ENCODE data around the gene CPEB3.

The CPEB3 gene

GRCh38 chr10:92304061-92304460 is 13.2 kb upstream of the CPEB3 start:
- no peaks in the 10 kb centered on the region for H3K27me3 ChIP-seq (ENCODE audit: control insufficient read depth in 2 of 2, insufficient read depth in 2 of 2, low read length in 2 of 2)
- H3K9ac ChIP-seq (ENCODE audit: low read depth in 1 of 2, low read length in 2 of 2) = no peak overlapping the region
- H3K9me3 ChIP-seq (ENCODE audit: control insufficient read depth in 2 of 2, low read length in 2 of 2) = no peaks in the 10 kb centered on the region
- H3K4me1 ChIP-seq (ENCODE audit: control insufficient read depth in 2 of 2, insufficient read depth in 2 of 2, low read length in 2 of 2) = no peaks in the 10 kb centered on the region
- H3K4me3 ChIP-seq (ENCODE audit: low read length in 2 of 2) = no peak overlapping the region
- H3K27ac ChIP-seq (ENCODE audit: low read depth in 2 of 2, low read length in 2 of 2) = no peak overlapping the region
- H3K36me3 ChIP-seq (ENCODE audit: control insufficient read depth in 2 of 2, insufficient read depth in 2 of 2, low read length in 2 of 2) = no peaks in the 10 kb centered on the region

GRCh38 chr10:92303096-92303495 is 12.2 kb upstream of the CPEB3 start:
- Histone ChIP-seq H3K9me3 (ENCODE audit: control insufficient read depth in 2 of 2, low read length in 2 of 2) (no peaks in the 10 kb centered on the region), H3K36me3 (ENCODE audit: control insufficient read depth in 2 of 2, insufficient read depth in 2 of 2, low read length in 2 of 2) (no peaks in the 10 kb centered on the region), H3K4me1 (ENCODE audit: control insufficient read depth in 2 of 2, insufficient read depth in 2 of 2, low read length in 2 of 2) (no peaks in the 10 kb centered on the region), H3K4me3 (ENCODE audit: low read length in 2 of 2) (no peak overlapping the region), H3K9ac (ENCODE audit: low read depth in 1 of 2, low read length in 2 of 2) (no peak overlapping the region), H3K27ac (ENCODE audit: low read depth in 2 of 2, low read length in 2 of 2) (no peak overlapping the region), H3K27me3 (ENCODE audit: control insufficient read depth in 2 of 2, insufficient read depth in 2 of 2, low read length in 2 of 2) (no peaks in the 10 kb centered on the region)

GRCh38 chr10:92298487-92298886 is 7.6 kb upstream of the CPEB3 start:
- Histone ChIP-seq H3K9me3 (ENCODE audit: control insufficient read depth in 2 of 2, low read length in 2 of 2) (no peaks in the 10 kb centered on the region), H3K27me3 (ENCODE audit: control insufficient read depth in 2 of 2, insufficient read depth in 2 of 2, low read length in 2 of 2) (no peaks in the 10 kb centered on the region), H3K27ac (ENCODE audit: low read depth in 2 of 2, low read length in 2 of 2) (no peak overlapping the region), H3K36me3 (ENCODE audit: control insufficient read depth in 2 of 2, insufficient read depth in 2 of 2, low read length in 2 of 2) (peaks cover 0 to 5% of the 10 kb centered on the region in 2 donors), H3K4me3 (ENCODE audit: low read length in 2 of 2) (no peak overlapping the region), H3K4me1 (ENCODE audit: control insufficient read depth in 2 of 2, insufficient read depth in 2 of 2, low read length in 2 of 2) (no peaks in the 10 kb centered on the region), H3K9ac (ENCODE audit: low read depth in 1 of 2, low read length in 2 of 2) (no peak overlapping the region)

DNA sequence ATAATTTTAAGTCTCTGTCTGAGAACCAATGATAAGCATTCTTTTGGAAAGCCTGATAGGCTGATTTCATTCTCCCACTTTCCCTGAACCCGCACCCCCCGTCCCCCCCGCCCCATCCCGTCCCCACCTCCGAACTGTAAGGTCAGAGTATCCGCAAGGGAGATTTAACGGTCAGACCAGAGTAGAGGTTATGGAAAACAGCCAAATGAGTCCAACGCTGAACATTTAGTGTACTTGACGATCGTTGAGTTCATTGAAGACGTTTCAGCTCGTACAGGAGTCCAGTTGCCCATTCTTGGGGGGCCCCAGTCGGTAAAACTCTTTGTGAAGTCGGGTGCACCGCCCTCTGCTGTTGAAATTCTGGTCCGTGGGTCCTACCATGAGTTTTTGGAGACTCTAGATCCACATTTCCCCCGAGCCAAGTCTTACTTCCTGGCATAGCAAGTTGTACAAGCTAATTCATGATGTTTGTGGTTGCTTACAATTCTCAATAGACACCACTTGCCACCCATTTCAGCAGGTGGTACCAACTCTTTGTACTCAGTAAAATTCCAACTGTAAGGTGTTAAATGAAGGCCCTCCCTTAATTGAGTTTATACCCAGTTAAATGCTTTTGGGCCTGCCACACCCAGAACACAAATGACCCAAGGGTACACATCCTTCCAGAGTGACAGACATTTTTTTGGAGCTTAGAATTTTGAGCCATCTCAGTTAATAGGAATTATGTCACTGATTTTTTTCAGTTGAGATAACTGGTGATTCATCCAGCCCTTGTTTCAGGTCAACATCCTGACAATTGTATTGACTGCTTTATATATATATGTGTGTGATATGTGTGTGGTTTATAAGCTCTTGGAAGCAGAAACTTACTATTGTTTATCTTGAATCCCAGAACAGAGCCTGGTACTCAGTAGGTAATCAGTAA is 1.3 kb upstream of the CPEB3 start:
- H3K9ac ChIP-seq (ENCODE audit: low read depth in 1 of 2, low read length in 2 of 2) = peak overlapping the region; percentile 5 to 90
- H3K27ac ChIP-seq (ENCODE audit: low read depth in 2 of 2, low read length in 2 of 2) = peak overlapping the region; percentile 86 to 89
- H3K9me3 ChIP-seq (ENCODE audit: control insufficient read depth in 2 of 2, low read length in 2 of 2) = no peaks in the 10 kb centered on the region
- H3K4me1 ChIP-seq (ENCODE audit: control insufficient read depth in 2 of 2, insufficient read depth in 2 of 2, low read length in 2 of 2) = peaks cover 7 to 10% of the 10 kb centered on the region in 2 donors
- H3K4me3 ChIP-seq (ENCODE audit: low read length in 2 of 2) = peak overlapping the region; percentile 89 to 95
- peaks cover 0 to 8% of the 10 kb centered on the region in 2 donors for H3K36me3 ChIP-seq (ENCODE audit: control insufficient read depth in 2 of 2, insufficient read depth in 2 of 2, low read length in 2 of 2)
- H3K27me3 ChIP-seq (ENCODE audit: control insufficient read depth in 2 of 2, insufficient read depth in 2 of 2, low read length in 2 of 2) = no peaks in the 10 kb centered on the region

DNA sequence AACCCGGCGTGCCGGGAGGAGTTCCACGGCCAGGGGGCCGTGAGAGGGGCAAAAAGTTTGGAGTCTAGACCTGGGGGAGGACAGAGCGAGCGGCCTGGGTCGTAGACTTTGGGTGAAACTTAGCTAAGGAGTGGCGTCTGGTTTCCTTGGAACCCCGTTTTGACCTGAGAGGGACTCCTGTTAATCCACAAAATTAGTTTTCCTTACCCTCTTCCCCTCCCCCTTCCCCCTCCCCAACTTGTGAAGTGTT is 663 bp upstream of the CPEB3 start:
- peaks cover 7 to 10% of the 10 kb centered on the region in 2 donors for H3K4me1 ChIP-seq (ENCODE audit: control insufficient read depth in 2 of 2, insufficient read depth in 2 of 2, low read length in 2 of 2)

GRCh38 chr10:92290076-92290836 is 622 bp downstream of the CPEB3 start:
- H3K36me3 ChIP-seq (ENCODE audit: control insufficient read depth in 2 of 2, insufficient read depth in 2 of 2, low read length in 2 of 2) = peaks cover 0 to 8% of the 10 kb centered on the region in 2 donors
- peak overlapping the region; percentile 90 to 95 for H3K9ac ChIP-seq (ENCODE audit: low read depth in 1 of 2, low read length in 2 of 2)
- H3K27ac ChIP-seq (ENCODE audit: low read depth in 2 of 2, low read length in 2 of 2) = peak overlapping the region; percentile 86 to 89
- H3K4me3 ChIP-seq (ENCODE audit: low read length in 2 of 2) = peak overlapping the region; percentile 89 to 95
- peaks cover 7 to 10% of the 10 kb centered on the region in 2 donors for H3K4me1 ChIP-seq (ENCODE audit: control insufficient read depth in 2 of 2, insufficient read depth in 2 of 2, low read length in 2 of 2)
- H3K9me3 ChIP-seq (ENCODE audit: control insufficient read depth in 2 of 2, low read length in 2 of 2) = no peaks in the 10 kb centered on the region
- H3K27me3 ChIP-seq (ENCODE audit: control insufficient read depth in 2 of 2, insufficient read depth in 2 of 2, low read length in 2 of 2) = no peaks in the 10 kb centered on the region

More for the DNA sequence above, 663 bp upstream of the CPEB3 start:
- Histone ChIP-seq H3K9me3 (ENCODE audit: control insufficient read depth in 2 of 2, low read length in 2 of 2) (no peaks in the 10 kb centered on the region), H3K27me3 (ENCODE audit: control insufficient read depth in 2 of 2, insufficient read depth in 2 of 2, low read length in 2 of 2) (no peaks in the 10 kb centered on the region), H3K9ac (ENCODE audit: low read depth in 1 of 2, low read length in 2 of 2) (peak overlapping the region; percentile 90 to 95), H3K27ac (ENCODE audit: low read depth in 2 of 2, low read length in 2 of 2) (peak overlapping the region; percentile 86 to 89), H3K4me3 (ENCODE audit: low read length in 2 of 2) (peak overlapping the region; percentile 89 to 95), H3K36me3 (ENCODE audit: control insufficient read depth in 2 of 2, insufficient read depth in 2 of 2, low read length in 2 of 2) (peaks cover 0 to 8% of the 10 kb centered on the region in 2 donors)

DNA sequence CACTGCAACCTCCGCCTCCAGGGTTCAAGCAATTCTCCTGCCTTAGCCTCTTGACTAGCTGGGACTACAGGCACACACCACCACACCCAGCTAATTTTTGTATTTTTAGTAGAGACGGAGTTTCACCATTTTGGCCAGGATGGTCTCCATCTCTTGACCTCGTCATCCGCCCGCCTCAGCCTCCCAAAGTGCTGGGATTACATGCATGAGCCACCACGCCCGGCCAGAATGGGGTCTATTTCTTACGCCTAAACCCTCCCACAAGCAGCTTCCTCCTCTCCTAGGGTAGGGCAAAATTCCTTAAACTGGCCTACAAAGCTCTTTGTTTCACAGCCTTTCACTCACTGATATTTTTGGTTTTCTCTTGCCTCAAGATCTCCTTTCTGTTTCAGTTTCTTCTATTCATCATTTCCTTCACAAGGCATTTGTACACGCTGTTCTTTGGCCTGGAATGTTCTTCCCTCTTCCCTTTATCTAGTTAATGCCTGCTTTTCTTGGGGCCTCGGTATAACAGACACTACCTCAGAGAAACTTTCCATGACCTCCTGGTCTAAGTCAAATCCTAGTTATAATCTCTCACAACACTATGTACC is 6.7 kb downstream of the CPEB3 start:
- Histone ChIP-seq H3K27me3 (ENCODE audit: control insufficient read depth in 2 of 2, insufficient read depth in 2 of 2, low read length in 2 of 2) (no peaks in the 10 kb centered on the region), H3K36me3 (ENCODE audit: control insufficient read depth in 2 of 2, insufficient read depth in 2 of 2, low read length in 2 of 2) (no peaks in the 10 kb centered on the region), H3K9me3 (ENCODE audit: control insufficient read depth in 2 of 2, low read length in 2 of 2) (no peaks in the 10 kb centered on the region), H3K27ac (ENCODE audit: low read depth in 2 of 2, low read length in 2 of 2) (peak overlapping the region in 1 of 2 donors; percentile 44), H3K4me1 (ENCODE audit: control insufficient read depth in 2 of 2, insufficient read depth in 2 of 2, low read length in 2 of 2) (no peaks in the 10 kb centered on the region), H3K9ac (ENCODE audit: low read depth in 1 of 2, low read length in 2 of 2) (no peak overlapping the region), H3K4me3 (ENCODE audit: low read length in 2 of 2) (peak overlapping the region in 1 of 2 donors; percentile 9)

DNA sequence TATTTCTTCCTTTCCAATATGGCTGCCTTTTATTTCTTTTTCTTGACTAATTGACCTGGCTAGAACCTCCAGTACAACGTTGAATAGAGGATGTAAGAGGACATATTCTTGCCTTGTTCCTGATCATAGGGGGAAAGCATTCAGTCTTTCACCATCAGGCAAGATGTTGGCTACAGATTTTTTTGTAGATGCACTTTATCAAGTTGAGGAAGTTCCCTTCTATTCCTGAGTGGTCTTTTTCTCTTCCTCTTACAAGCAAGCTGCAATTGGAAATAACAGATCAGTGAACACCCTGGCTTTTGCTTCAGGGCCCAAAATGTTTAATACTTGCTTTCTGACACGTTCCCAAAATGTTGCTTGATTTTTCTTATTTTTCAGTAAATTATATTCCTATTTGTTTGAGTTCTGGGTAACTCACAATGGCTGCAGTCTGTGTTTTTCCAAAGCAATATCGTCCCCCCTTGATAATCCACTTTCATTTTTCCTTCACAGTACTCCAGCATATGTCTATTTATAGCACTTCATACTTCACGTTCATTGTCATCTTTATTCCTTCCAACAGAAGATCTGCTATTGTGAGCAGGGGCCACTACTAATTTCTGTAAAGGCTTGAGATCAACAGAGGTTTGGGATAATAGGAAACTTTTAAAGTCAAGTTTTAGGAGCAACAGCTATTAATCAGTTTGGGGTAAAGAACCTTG is 11.7 kb downstream of the CPEB3 start:
- H3K9me3 ChIP-seq (ENCODE audit: control insufficient read depth in 2 of 2, low read length in 2 of 2) = no peaks in the 10 kb centered on the region
- no peaks in the 10 kb centered on the region for H3K27me3 ChIP-seq (ENCODE audit: control insufficient read depth in 2 of 2, insufficient read depth in 2 of 2, low read length in 2 of 2)
- no peak overlapping the region for H3K27ac ChIP-seq (ENCODE audit: low read depth in 2 of 2, low read length in 2 of 2)
- H3K9ac ChIP-seq (ENCODE audit: low read depth in 1 of 2, low read length in 2 of 2) = peak overlapping the region in 1 of 2 donors; percentile 20
- no peaks in the 10 kb centered on the region for H3K4me1 ChIP-seq (ENCODE audit: control insufficient read depth in 2 of 2, insufficient read depth in 2 of 2, low read length in 2 of 2)
- H3K36me3 ChIP-seq (ENCODE audit: control insufficient read depth in 2 of 2, insufficient read depth in 2 of 2, low read length in 2 of 2) = no peaks in the 10 kb centered on the region
- H3K4me3 ChIP-seq (ENCODE audit: low read length in 2 of 2) = peak overlapping the region in 1 of 2 donors; percentile 20

DNA sequence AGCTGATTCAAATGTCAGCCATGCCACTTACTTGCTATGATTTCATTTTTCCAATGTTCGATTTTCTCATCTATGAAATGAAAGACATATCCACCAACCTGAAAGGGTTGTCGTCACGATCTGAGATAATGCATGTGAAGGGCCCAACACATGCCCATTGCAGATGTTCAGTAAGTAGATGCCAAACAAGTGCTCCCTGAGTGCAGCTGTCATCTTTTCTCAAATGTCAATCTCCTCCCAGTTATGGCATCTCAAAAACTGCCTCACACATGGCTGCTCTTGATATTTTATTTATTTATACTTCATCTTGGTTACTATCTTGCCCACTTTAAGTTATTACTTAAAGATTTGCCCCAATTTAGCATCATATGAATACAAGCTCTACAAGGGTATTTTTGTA is 16.8 kb downstream of the CPEB3 start:
- Histone ChIP-seq H3K4me1 (ENCODE audit: control insufficient read depth in 2 of 2, insufficient read depth in 2 of 2, low read length in 2 of 2) (no peaks in the 10 kb centered on the region), H3K9ac (ENCODE audit: low read depth in 1 of 2, low read length in 2 of 2) (no peak overlapping the region), H3K36me3 (ENCODE audit: control insufficient read depth in 2 of 2, insufficient read depth in 2 of 2, low read length in 2 of 2) (no peaks in the 10 kb centered on the region), H3K27me3 (ENCODE audit: control insufficient read depth in 2 of 2, insufficient read depth in 2 of 2, low read length in 2 of 2) (no peaks in the 10 kb centered on the region), H3K4me3 (ENCODE audit: low read length in 2 of 2) (no peak overlapping the region), H3K9me3 (ENCODE audit: control insufficient read depth in 2 of 2, low read length in 2 of 2) (no peaks in the 10 kb centered on the region), H3K27ac (ENCODE audit: low read depth in 2 of 2, low read length in 2 of 2) (no peak overlapping the region)
